Activated naive CD8-positive, alpha-beta T cell treated with anti-CD3 and anti-CD28 coated beads for 36 hours (primary cell): ENCODE data around the gene SELENOI. TPM values are rescaled to one million over a fixed set of nuclear protein-coding genes. Genes with fewer than 3 reads are reported as not detected.
"Not testable (repeated sequence)": the region's sequence is repeated elsewhere in the genome, so short reads cannot be mapped to it uniquely, and the experiment has no call there.

Experiments used
- DNase-seq: peaks from one replicate; pipeline ENCODE4 v3.0.0; 2021
- H3K27ac Mint-ChIP-seq: one replicate; pipeline ENCODE4 v1.8.0; 2022; ENCODE audit warnings: mild to moderate bottlenecking, moderate library complexity, mixed read lengths
- H3K27me3 Mint-ChIP-seq: one replicate; pipeline ENCODE4 v1.8.0; 2022; ENCODE audit warnings: mild to moderate bottlenecking, mixed read lengths
- H3K36me3 Mint-ChIP-seq: one replicate; pipeline ENCODE4 v1.8.0; 2021; ENCODE audit warnings: mild to moderate bottlenecking, mixed read lengths
- H3K4me1 Mint-ChIP-seq: one replicate; pipeline ENCODE4 v1.8.0; 2021; ENCODE audit warnings: mixed read lengths
- H3K4me3 Mint-ChIP-seq: one replicate; pipeline ENCODE4 v1.8.0; 2022; ENCODE audit warnings: mild to moderate bottlenecking, moderate library complexity, mixed read lengths
- H3K9me3 Mint-ChIP-seq: one replicate; pipeline ENCODE4 v1.8.0; 2022; ENCODE audit warnings: mixed read lengths
- total RNA-seq, 2 experiments: library from RNA; stranded (reverse); gene quantifications; one replicate each; pipeline ENCODE4 v1.2.3, GENCODE V29; 2021

SELENOI gene
- total RNA-seq, 2 experiments from 2014 or later, result 59.0 to 60.6 TPM

DNA sequence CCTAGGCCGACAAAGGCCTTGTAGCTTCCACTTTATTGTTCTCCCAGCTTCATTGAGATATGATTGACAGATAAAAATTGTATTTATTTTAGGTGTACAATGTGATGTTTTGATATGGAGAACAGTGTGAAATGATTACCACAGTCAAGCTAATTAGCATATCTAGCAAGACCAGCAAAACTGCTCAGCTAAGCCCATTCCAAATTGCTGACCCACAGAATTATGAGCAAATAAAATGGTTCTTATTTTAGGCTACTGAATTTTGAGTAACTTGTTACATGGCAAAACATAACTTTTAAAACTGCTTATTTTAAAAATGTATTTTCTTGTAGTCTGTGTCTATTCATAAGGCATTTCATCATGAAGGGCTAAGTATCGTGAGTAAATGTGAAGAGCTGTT lies 8.6 kb upstream of the SELENOI start:
- Mint-ChIP-seq H3K27ac (no peak overlapping the region), H3K27me3 (no peaks in the 10 kb centered on the region), H3K4me1 (peaks cover 11% of the 10 kb centered on the region), H3K9me3 (no peaks in the 10 kb centered on the region), H3K36me3 (no peaks in the 10 kb centered on the region), H3K4me3 (no peak overlapping the region)
- DNase-seq, result no peak

GRCh38 chr2:26340831-26341230 lies 5.1 kb upstream of the SELENOI start:
- DNase-seq, result no peak
- H3K27me3 Mint-ChIP-seq, result no peaks in the 10 kb centered on the region
- peaks cover 17% of the 10 kb centered on the region for H3K4me1 Mint-ChIP-seq
- no peak overlapping the region for H3K27ac Mint-ChIP-seq
- H3K4me3 Mint-ChIP-seq, result no peak overlapping the region
- H3K9me3 Mint-ChIP-seq, result no peaks in the 10 kb centered on the region
- H3K36me3 Mint-ChIP-seq, result peaks cover 7% of the 10 kb centered on the region

- H3K27me3 Mint-ChIP-seq, result no peaks in the 10 kb centered on the region
- peak overlapping the region; percentile 96 for H3K4me3 Mint-ChIP-seq
- no peaks in the 10 kb centered on the region for H3K9me3 Mint-ChIP-seq
- H3K27ac Mint-ChIP-seq, result peak overlapping the region; percentile 97
- H3K36me3 Mint-ChIP-seq, result peaks cover 27% of the 10 kb centered on the region
- DNase-seq, result peak; percentile 32
- peaks cover 27% of the 10 kb centered on the region for H3K4me1 Mint-ChIP-seq
These were observed 1.2 kb upstream of the SELENOI start for GRCh38 chr2:26344581-26345282.

- H3K4me1 Mint-ChIP-seq, result peaks cover 28% of the 10 kb centered on the region
- DNase-seq, result no peak
- H3K27me3 Mint-ChIP-seq, result no peaks in the 10 kb centered on the region
- peak overlapping the region; percentile 97 for H3K27ac Mint-ChIP-seq
- H3K4me3 Mint-ChIP-seq, result peak overlapping the region; percentile 96
- H3K36me3 Mint-ChIP-seq, result peaks cover 28% of the 10 kb centered on the region
- no peaks in the 10 kb centered on the region for H3K9me3 Mint-ChIP-seq
These were observed 729 bp upstream of the SELENOI start for GRCh38 chr2:26345283-26345544.

- Mint-ChIP-seq H3K27me3 (no peaks in the 10 kb centered on the region), H3K4me3 (peak within 1 kb of the TSS; percentile 96), H3K36me3 (peaks cover 34% of the 10 kb centered on the region), H3K27ac (peak within 1 kb of the TSS; percentile 97), H3K9me3 (no peaks in the 10 kb centered on the region), H3K4me1 (peaks cover 33% of the 10 kb centered on the region)
- peak; percentile 74 for DNase-seq
These were observed 611 bp downstream of the SELENOI start, which contains the start of gene ADGRF3 for GRCh38 chr2:26346454-26347053. ADGRF3 (minus strand) TSS chr2:26346789; CDS start chr2:26346234, 555 bp downstream.

- no peak for DNase-seq
- H3K27ac Mint-ChIP-seq, result peak overlapping the region; percentile 97
- H3K36me3 Mint-ChIP-seq, result peaks cover 40% of the 10 kb centered on the region
- H3K27me3 Mint-ChIP-seq, result no peaks in the 10 kb centered on the region
- no peaks in the 10 kb centered on the region for H3K9me3 Mint-ChIP-seq
- peaks cover 39% of the 10 kb centered on the region for H3K4me1 Mint-ChIP-seq
- H3K4me3 Mint-ChIP-seq, result peak overlapping the region; percentile 96
These were observed 1.4 kb downstream of the SELENOI start for GRCh38 chr2:26347286-26347865.

DNA sequence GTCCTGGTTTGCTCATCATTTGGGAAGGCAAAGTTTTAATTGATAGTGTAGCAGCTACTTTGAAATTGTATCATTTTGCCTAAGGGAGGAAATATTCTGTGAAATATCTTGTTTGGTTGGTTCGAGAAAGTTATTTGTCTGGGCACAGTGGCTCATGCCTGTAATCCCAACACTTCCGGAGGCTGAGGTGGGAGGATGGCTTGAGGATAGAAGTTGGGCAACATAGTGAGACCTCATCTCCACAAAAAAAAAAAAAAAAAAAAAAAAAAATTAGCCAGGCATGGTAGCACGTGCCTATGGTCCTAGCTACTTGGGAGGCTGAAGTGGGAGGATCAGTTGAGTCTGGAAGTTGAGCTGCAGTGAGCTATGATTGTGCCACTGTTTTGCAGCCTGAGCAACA lies 3.7 kb downstream of the SELENOI start:
- DNase-seq, result no peak
- Mint-ChIP-seq H3K9me3 (no peaks in the 10 kb centered on the region), H3K27ac (no peak overlapping the region), H3K27me3 (no peaks in the 10 kb centered on the region), H3K36me3 (peaks cover 50% of the 10 kb centered on the region), H3K4me3 (no peak overlapping the region), H3K4me1 (peaks cover 45% of the 10 kb centered on the region)

DNA sequence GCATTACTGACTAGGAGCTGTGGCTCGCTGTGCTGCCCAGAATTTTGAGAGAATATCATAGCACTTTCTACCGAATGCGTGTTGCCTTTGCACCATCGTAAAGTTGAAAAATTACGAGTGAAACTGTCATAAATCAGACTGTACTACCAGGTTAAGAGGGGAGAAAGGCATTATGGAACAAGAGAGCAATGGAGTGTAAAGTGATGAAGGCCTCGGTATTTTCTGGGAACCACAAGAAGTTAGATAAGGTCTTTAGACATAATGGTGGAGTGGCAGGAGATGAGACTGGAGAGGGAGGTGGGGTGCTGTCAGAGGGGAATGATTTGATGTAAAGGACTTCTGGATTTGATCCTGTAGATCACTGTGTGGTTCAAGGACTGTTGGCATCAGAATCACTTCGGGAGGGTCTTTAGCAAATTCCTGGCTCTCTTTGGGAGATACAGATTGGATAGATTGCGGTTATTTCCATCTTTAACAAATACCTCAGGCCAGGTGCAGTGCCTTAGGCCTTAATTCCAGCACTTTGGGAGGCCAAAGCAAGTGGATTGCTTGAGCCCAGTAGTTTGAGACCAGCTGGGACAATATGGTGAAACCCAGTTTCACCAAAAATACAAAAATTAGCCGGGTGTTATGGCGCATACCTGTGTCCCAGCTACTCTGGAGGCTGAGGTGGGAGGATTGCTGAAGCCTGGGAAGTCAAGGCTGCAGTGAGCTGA lies 5.6 kb downstream of the SELENOI start:
- Mint-ChIP-seq H3K27me3 (no peaks in the 10 kb centered on the region), H3K27ac (no peak overlapping the region), H3K9me3 (no peaks in the 10 kb centered on the region), H3K4me1 (peaks cover 58% of the 10 kb centered on the region), H3K4me3 (no peak overlapping the region), H3K36me3 (peaks cover 48% of the 10 kb centered on the region)
- no peak for DNase-seq

- no peaks in the 10 kb centered on the region for H3K9me3 Mint-ChIP-seq
- peak; percentile 16 for DNase-seq
- H3K27ac Mint-ChIP-seq, result no peak overlapping the region
- H3K27me3 Mint-ChIP-seq, result no peaks in the 10 kb centered on the region
- H3K36me3 Mint-ChIP-seq, result peaks cover 44% of the 10 kb centered on the region
- peaks cover 62% of the 10 kb centered on the region for H3K4me1 Mint-ChIP-seq
- no peak overlapping the region for H3K4me3 Mint-ChIP-seq
These were observed 6.9 kb downstream of the SELENOI start for GRCh38 chr2:26352892-26353291.

DNA sequence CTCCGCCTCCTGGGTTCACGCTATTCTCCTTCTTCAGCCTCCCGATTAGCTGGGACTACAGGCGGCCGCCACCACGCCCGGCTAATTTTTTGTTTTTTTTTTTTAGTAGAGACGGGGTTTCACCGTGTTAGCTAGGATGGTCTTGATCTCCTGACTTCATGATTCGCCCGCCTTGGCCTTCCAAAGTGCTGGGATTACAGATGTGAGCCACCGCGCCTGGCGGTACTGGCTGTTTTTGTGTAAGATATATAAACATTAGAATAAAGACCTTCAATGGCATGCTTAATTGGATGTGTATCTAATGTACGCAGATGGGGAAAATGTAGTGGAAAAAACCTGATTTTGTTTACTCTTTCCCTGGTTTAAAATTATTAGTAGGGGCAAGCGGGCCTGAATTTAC lies 8.5 kb downstream of the SELENOI start:
- H3K4me1 Mint-ChIP-seq, result peaks cover 61% of the 10 kb centered on the region
- not testable (repeated sequence) for H3K27me3 Mint-ChIP-seq, DNase-seq

DNA sequence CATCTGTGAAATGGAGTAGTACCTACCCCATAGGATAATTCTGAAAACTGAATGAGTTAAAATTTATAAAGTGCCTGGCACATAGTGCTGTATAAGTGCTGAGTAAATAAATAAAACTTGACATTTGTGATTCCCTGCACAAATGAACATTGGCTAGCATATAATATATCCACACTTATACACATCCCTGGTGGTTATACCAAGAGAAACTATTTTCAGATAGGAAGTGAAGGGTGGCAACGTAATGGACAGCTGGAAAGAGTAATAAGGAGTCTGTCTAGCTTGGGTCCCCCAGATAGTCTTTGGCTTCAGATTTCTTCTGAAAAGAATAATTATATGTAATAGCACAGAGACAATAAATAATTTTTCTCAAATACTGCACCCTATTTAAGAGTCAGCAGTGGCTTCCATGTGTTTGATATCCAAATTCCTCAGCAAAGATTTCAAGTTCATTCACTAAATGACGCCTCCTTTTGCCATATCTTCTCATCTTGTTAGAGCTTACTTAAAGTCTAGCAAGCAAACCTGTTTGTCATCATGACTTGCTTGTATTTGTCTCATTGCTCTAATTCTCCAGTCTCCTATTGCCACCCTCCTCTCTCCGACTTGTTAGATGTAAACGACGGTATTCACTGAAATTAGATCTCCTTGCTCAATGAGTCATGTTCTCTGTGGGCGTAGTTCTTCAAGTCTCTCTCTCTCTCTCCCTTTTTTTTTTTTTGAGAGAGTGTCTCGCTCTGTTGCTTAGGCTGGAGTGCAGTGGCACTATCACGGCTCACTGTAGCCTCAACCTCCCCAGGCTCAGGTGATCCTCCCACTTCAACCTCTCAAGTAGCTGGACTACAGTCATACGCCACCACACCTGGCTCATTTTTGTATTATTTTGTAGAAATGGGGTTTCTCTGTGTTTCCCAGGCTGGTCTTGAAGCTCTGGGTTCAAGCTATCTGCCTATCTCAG lies 9.4 kb downstream of the SELENOI start:
- peaks cover 59% of the 10 kb centered on the region for H3K4me1 Mint-ChIP-seq
- no peaks in the 10 kb centered on the region for H3K27me3 Mint-ChIP-seq
- peaks cover 40% of the 10 kb centered on the region for H3K36me3 Mint-ChIP-seq
- H3K4me3 Mint-ChIP-seq, result no peak overlapping the region
- H3K27ac Mint-ChIP-seq, result no peak overlapping the region
- DNase-seq, result no peak
- no peaks in the 10 kb centered on the region for H3K9me3 Mint-ChIP-seq

More for the DNA sequence above, 8.5 kb downstream of the SELENOI start:
- not testable (repeated sequence) for H3K9me3 Mint-ChIP-seq, H3K4me3 Mint-ChIP-seq, H3K27ac Mint-ChIP-seq
- peaks cover 40% of the 10 kb centered on the region for H3K36me3 Mint-ChIP-seq

DNA sequence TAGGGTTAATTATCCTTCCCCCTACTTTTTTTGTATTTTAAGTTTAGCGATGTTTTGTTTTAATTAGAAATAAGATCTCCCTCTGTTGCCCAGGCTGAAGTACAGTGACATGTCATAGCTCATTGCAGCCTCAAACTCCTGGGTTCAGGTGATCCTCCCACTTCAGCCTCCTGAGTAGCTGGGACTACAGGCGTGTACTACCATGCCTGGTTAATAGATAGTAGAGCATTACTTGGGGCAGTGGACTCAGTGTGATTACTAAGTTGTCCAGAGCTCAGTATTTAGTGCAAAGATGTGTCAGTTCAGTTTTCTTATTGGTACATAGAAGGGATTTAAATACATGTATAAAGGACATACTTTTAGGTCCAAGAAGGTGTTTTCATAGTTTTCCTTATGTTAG lies 10.2 kb downstream of the SELENOI start:
- Mint-ChIP-seq H3K4me3 (no peak overlapping the region), H3K4me1 (peaks cover 57% of the 10 kb centered on the region), H3K36me3 (peaks cover 41% of the 10 kb centered on the region), H3K27ac (no peak overlapping the region), H3K27me3 (no peaks in the 10 kb centered on the region), H3K9me3 (no peaks in the 10 kb centered on the region)
- DNase-seq, result no peak

- no peaks in the 10 kb centered on the region for H3K27me3 Mint-ChIP-seq
- H3K4me3 Mint-ChIP-seq, result no peak overlapping the region
- H3K4me1 Mint-ChIP-seq, result peaks cover 53% of the 10 kb centered on the region
- H3K36me3 Mint-ChIP-seq, result peaks cover 39% of the 10 kb centered on the region
- no peaks in the 10 kb centered on the region for H3K9me3 Mint-ChIP-seq
- DNase-seq, result no peak
- no peak overlapping the region for H3K27ac Mint-ChIP-seq
These were observed 10.8 kb downstream of the SELENOI start for GRCh38 chr2:26356771-26357170.

GRCh38 chr2:26359886-26360473 lies 14.0 kb downstream of the SELENOI start:
- H3K27ac Mint-ChIP-seq, result no peak overlapping the region
- H3K4me3 Mint-ChIP-seq, result no peak overlapping the region
- H3K27me3 Mint-ChIP-seq, result no peaks in the 10 kb centered on the region
- DNase-seq, result no peak
- H3K36me3 Mint-ChIP-seq, result peaks cover 25% of the 10 kb centered on the region
- peaks cover 47% of the 10 kb centered on the region for H3K4me1 Mint-ChIP-seq
- no peaks in the 10 kb centered on the region for H3K9me3 Mint-ChIP-seq
